Esophagus muscularis mucosa (tissue), 3 donors: ENCODE data around the gene IL5RA.

ENCODE experiments used
- CTCF ChIP-seq, 3 experiments: fragments of 200-600 bp in 2 of 3; fragments of 450-650 bp in 1 of 3; sonication (generic) in 2 of 3; IDR thresholded peaks; one replicate each; pipeline ENCODE4 v1.5.1; 2017 to 2019; ENCODE audit warnings: antibody characterized with exemption in 3 of 3, mild to moderate bottlenecking in 2 of 3, moderate library complexity in 1 of 3
- POLR2A ChIP-seq: fragments of 450-650 bp; IDR thresholded peaks from one replicate; pipeline ENCODE4 v1.6.1; 2017; ENCODE audit warnings: antibody characterized with exemption, moderate library complexity, mild to moderate bottlenecking, low read depth
- POLR2AphosphoS5 ChIP-seq, 2 donors: sonication (generic); formaldehyde crosslinking; IDR thresholded peaks; one replicate each; pipeline ENCODE4 v1.6.1; 2017; ENCODE audit warnings: antibody characterized with exemption in 2 of 2

GRCh38 chr3:3066378-3066777 lies 43.8 kb downstream of the IL5RA start:
- TF ChIP-seq POLR2AphosphoS5 (IDR thresholded peaks at IDR 0.05): no peak
- TF ChIP-seq CTCF (IDR thresholded peaks at IDR 0.05): no peak
- TF ChIP-seq POLR2A: no peak
